HepG2 (cell line): Measurements from ENCODE around the gene RUSF1. TPM values are rescaled to one million over a fixed set of nuclear protein-coding genes. Genes with fewer than 3 reads are reported as not detected.

Experiments
- AKNA ChIP-seq: sonication (generic); formaldehyde crosslinking; IDR thresholded peaks from 2 replicates; pipeline ENCODE4 v1.4.0; 2020; ENCODE audit warnings: missing genetic modification reagents, borderline replicate concordance
- CCAR2 ChIP-seq: fragments of 200-400 bp; formaldehyde crosslinking; optimal IDR thresholded peaks from 2 replicates; pipeline ENCODE3; 2018; ENCODE audit warnings: low read depth, mild to moderate bottlenecking, low read length, moderate library complexity
- GPBP1L1 ChIP-seq: sonication (generic); formaldehyde crosslinking; IDR thresholded peaks from 2 replicates; pipeline ENCODE4 v1.5.0; 2020; ENCODE audit warnings: mild to moderate bottlenecking, missing genetic modification reagents
- HIVEP1 ChIP-seq: sonication (generic); formaldehyde crosslinking; IDR thresholded peaks from 2 replicates; pipeline ENCODE4 v1.4.0; 2020; ENCODE audit warnings: mild to moderate bottlenecking, missing genetic modification reagents
- IKZF1 ChIP-seq: fragments of 450-650 bp; IDR thresholded peaks from 2 replicates; pipeline ENCODE4 v1.7.1; 2016
- KDM3A ChIP-seq: IDR thresholded peaks from 2 replicates; pipeline ENCODE4 v1.6.1; 2018; ENCODE audit warnings: low read depth, missing compliant biosample characterization
- MEIS2 ChIP-seq: sonication (generic); formaldehyde crosslinking; IDR thresholded peaks from 2 replicates; pipeline ENCODE4 v1.9.0; 2021; ENCODE audit warnings: mild to moderate bottlenecking, missing genetic modification reagents
- NPAS2 ChIP-seq: sonication (generic); formaldehyde crosslinking; IDR thresholded peaks from 2 replicates; pipeline ENCODE4 v1.8.0; 2022; ENCODE audit warnings: mild to moderate bottlenecking, missing genetic modification reagents, borderline replicate concordance
- PHF20 ChIP-seq: sonication (generic); formaldehyde crosslinking; IDR thresholded peaks from 2 replicates; pipeline ENCODE4 v1.5.0; 2020; ENCODE audit warnings: mild to moderate bottlenecking, missing genetic modification reagents
- SAP130 ChIP-seq: IDR thresholded peaks from 2 replicates; pipeline ENCODE4 v1.6.1; 2016; ENCODE audit warnings: low read depth
- SIN3B ChIP-seq: fragments of 150-350 bp; IDR thresholded peaks from 2 replicates; pipeline ENCODE4 v1.6.1; 2014; ENCODE audit warnings: low read length
- ZBTB43 ChIP-seq: sonication (generic); formaldehyde crosslinking; conservative IDR thresholded peaks from 2 replicates; pipeline ENCODE4 v1.4.0; 2020; ENCODE audit warnings: missing genetic modification reagents
- ZFP41 ChIP-seq: sonication (generic); formaldehyde crosslinking; IDR thresholded peaks from 2 replicates; pipeline ENCODE4 v1.4.0; 2020; ENCODE audit warnings: mild to moderate bottlenecking, missing genetic modification reagents, borderline replicate concordance
- ZKSCAN1 ChIP-seq: fragments of 150-350 bp; IDR thresholded peaks from 2 replicates; pipeline ENCODE4 v1.6.1; 2014; ENCODE audit warnings: low read length
- ZNF18 ChIP-seq: sonication (generic); formaldehyde crosslinking; IDR thresholded peaks from 2 replicates; pipeline ENCODE4 v1.8.0; 2022; ENCODE audit warnings: mild to moderate bottlenecking, missing genetic modification reagents; ENCODE audit not compliant: insufficient replicate concordance
- ZNF251 ChIP-seq: sonication (generic); formaldehyde crosslinking; IDR thresholded peaks from 2 replicates; pipeline ENCODE4 v1.9.0; 2021; ENCODE audit warnings: mild to moderate bottlenecking, missing genetic modification reagents
- ZNF275 ChIP-seq: sonication (generic); formaldehyde crosslinking; IDR thresholded peaks from 2 replicates; pipeline ENCODE4 v1.8.0; 2022; ENCODE audit warnings: missing genetic modification reagents, mild to moderate bottlenecking, inconsistent platforms, borderline replicate concordance
- ZNF282 ChIP-seq: fragments of 450-650 bp; IDR thresholded peaks from 2 replicates; pipeline ENCODE4 v1.6.1; 2018; ENCODE audit not compliant: partially characterized antibody
- ZNF660 ChIP-seq: sonication (generic); formaldehyde crosslinking; IDR thresholded peaks from 2 replicates; pipeline ENCODE4 v1.5.1; 2020; ENCODE audit warnings: mild to moderate bottlenecking, low read depth, missing genetic modification reagents, borderline replicate concordance
- polyA plus RNA-seq, 8 experiments: library from polyadenylated mRNA; depleted of rRNA in 3 of 8; stranded (reverse) in 7 of 8; unstranded in 1 of 8; fragments of >200 nt; fragmentation: Illumina TruSeq in 4 of 8; extraction: Trizol in 4 of 8; gene quantifications; 2 replicates each; pipeline versions ENCODE4 v1.2.1 to v1.2.3, GENCODE V29; 2011 to 2016; ENCODE audit warnings: low read depth in 4 of 8, missing spikeins in 1 of 8, mixed read lengths in 1 of 8; ENCODE audit not compliant: insufficient read depth in 1 of 8
- total RNA-seq, 5 experiments: library from RNA; depleted of rRNA; stranded (reverse); fragments of >200 nt; fragmentation: Illumina TruSeq; extraction: Trizol; gene quantifications; 2 replicates each; pipeline ENCODE4 v1.2.3, GENCODE V29; 2016; ENCODE audit warnings: low read depth in 1 of 5

Gene RUSF1
- total and polyA plus RNA-seq, 2 of the 13 experiments (the other 11 are each of a cell fraction or from before 2014, with no cell fraction given) = 40.8 to 50.2 TPM

GRCh38 chr16:31458073-31458843, 49.9 kb downstream of the RUSF1 start (continued):
- TF ChIP-seq KDM3A (CRISPR knock-in tag) (peak; percentile 8; the same call in 1 of the 2 replicates), ZNF275 (CRISPR knock-in tag) (peak; percentile 68), ZNF251 (CRISPR knock-in tag) (no peak; the same call in none of the 2 replicates), PHF20 (CRISPR knock-in tag) (no peak; the same call in 1 of the 2 replicates), SAP130 (CRISPR knock-in tag) (peak; percentile 95), MEIS2 (CRISPR knock-in tag) (0 out of 2 replicates have a peak, but pooled peaks have one; percentile 59), AKNA (CRISPR knock-in tag) (no peak), SIN3B (no peak), NPAS2 (CRISPR knock-in tag) (no peak), ZFP41 (CRISPR knock-in tag) (peak; percentile 26; the same call in 1 of the 2 replicates), CCAR2 (peak; percentile 19), ZNF18 (peak; percentile 94), ZKSCAN1 (peak; percentile 37; the same call in 1 of the 2 replicates), GPBP1L1 (CRISPR knock-in tag) (no peak), IKZF1 (no peak), ZNF282 (no peak), HIVEP1 (CRISPR knock-in tag) (0 out of 2 replicates have a peak, but pooled peaks have one; percentile 33), ZNF660 (no peak), ZBTB43 (CRISPR knock-in tag) (peak; percentile 97)
